Left lung (tissue), 10 donors: ENCODE results near the gene DLG2. TPM values are rescaled to one million over a fixed set of nuclear protein-coding genes. Genes with fewer than 3 reads are reported as not detected.

Source experiments
- ATAC-seq: fragments of 200-7000 bp; cut with Tn5 transposase; one replicate; pipeline ENCODE4 v1.9.1; 2020; ENCODE audit warnings: moderate library complexity
- DNase-seq, 4 donors: peaks; one replicate each; pipeline ENCODE4 v3.0.0-alpha.2; 2013 to 2020
- H3K27ac ChIP-seq, 2 donors: fragments of 200-600 bp; sonication (generic) in 1 of 2; one replicate each; pipeline versions ENCODE4 v1.5.0 to v1.8.0; 2020 to 2021
- H3K27me3 ChIP-seq, 2 donors: fragments of 200-600 bp; sonication (generic) in 1 of 2; one replicate each; pipeline versions ENCODE4 v1.5.0 to v1.8.0; 2020 to 2021
- H3K36me3 ChIP-seq, 2 donors: fragments of 200-600 bp; sonication (generic) in 1 of 2; one replicate each; pipeline versions ENCODE4 v1.5.0 to v1.8.0; 2020 to 2021
- H3K4me1 ChIP-seq, 2 donors: fragments of 200-600 bp; one replicate each; pipeline ENCODE4 v1.8.0; 2021
- H3K4me3 ChIP-seq, 2 donors: fragments of 200-600 bp; sonication (generic) in 1 of 2; one replicate each; pipeline versions ENCODE4 v1.5.0 to v1.8.0; 2020 to 2021; ENCODE audit warnings: mild to moderate bottlenecking in 1 of 2
- H3K9me3 ChIP-seq, 2 donors: fragments of 200-600 bp; sonication (generic) in 1 of 2; one replicate each; pipeline versions ENCODE4 v1.5.0 to v1.8.0; 2020 to 2021
- intact Hi-C, 2 donors: fragments of 100-400 bp; cut with DNase I; formaldehyde crosslinking; loops; one replicate each; pipeline versions ENCODE4 v1.11.2 to v1.14.2; 2022
- polyA plus RNA-seq, 6 donors: library from polyadenylated mRNA; unstranded; fragments of 120-200 nt; gene quantifications; one replicate each; pipeline ENCODE4 v1.2.1, GENCODE V29; 2013; ENCODE audit not compliant: insufficient read length in 6 of 6
- total RNA-seq, 2 donors: library from RNA; stranded (reverse); fragmentation: NEBNext Ultra II Directional; extraction: Animal tissue kit (Norgen Biotek cat#: 25700); gene quantifications; one replicate each; pipeline ENCODE4 v1.2.1, GENCODE V29; 2021
- TF ChIP-seq, protein P1 (sequence below), 2 donors: fragments of 200-600 bp; sonication (generic) in 1 of 2; IDR thresholded peaks; one replicate each; pipeline versions ENCODE4 v1.5.0 to v1.8.0; 2021; ENCODE audit warnings: antibody characterized with exemption in 2 of 2
- donor health status: DM: no; HTN: yes; CAD: no.
- donor health status: DM: no; HTN: no; CAD: no.

Gene DLG2
- total and polyA plus RNA-seq, 8 donors = 4.5 to 15.0 (median 8.6) TPM

DNA sequence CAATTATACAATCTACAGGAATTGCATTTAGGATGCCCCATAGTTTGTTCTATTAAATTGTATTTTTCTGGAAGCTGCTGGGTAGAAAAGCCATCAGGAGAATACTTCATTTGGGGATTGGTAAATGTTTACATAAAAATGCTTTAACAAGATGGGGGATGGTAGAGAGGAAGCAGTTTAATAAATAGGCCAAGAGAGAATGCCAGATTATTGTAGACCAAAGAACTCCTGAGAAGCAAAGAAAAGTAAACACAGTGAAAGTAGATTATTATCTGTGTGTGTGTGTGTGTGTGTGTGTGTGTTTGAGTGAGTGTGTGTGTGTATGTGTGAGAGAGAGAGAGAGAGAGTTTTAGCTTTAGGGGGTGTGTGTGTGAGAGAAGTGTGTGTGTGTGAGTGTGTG is 1520.6 kb downstream of the DLG2 start:
- H3K36me3 ChIP-seq = no peaks in the 10 kb centered on the region
- no peaks in the 10 kb centered on the region for H3K9me3 ChIP-seq
- no peak overlapping the region for H3K4me3 ChIP-seq
- DNase-seq = no peak
- no peaks in the 10 kb centered on the region for H3K4me1 ChIP-seq
- TF ChIP-seq, protein P1, sequence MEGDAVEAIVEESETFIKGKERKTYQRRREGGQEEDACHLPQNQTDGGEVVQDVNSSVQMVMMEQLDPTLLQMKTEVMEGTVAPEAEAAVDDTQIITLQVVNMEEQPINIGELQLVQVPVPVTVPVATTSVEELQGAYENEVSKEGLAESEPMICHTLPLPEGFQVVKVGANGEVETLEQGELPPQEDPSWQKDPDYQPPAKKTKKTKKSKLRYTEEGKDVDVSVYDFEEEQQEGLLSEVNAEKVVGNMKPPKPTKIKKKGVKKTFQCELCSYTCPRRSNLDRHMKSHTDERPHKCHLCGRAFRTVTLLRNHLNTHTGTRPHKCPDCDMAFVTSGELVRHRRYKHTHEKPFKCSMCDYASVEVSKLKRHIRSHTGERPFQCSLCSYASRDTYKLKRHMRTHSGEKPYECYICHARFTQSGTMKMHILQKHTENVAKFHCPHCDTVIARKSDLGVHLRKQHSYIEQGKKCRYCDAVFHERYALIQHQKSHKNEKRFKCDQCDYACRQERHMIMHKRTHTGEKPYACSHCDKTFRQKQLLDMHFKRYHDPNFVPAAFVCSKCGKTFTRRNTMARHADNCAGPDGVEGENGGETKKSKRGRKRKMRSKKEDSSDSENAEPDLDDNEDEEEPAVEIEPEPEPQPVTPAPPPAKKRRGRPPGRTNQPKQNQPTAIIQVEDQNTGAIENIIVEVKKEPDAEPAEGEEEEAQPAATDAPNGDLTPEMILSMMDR (IDR thresholded peaks at IDR 0.05) = no peak
- intact Hi-C loops = no loop called here
- H3K27ac ChIP-seq = no peak overlapping the region
- ATAC-seq = peak; percentile 52
- no peaks in the 10 kb centered on the region for H3K27me3 ChIP-seq

DNA sequence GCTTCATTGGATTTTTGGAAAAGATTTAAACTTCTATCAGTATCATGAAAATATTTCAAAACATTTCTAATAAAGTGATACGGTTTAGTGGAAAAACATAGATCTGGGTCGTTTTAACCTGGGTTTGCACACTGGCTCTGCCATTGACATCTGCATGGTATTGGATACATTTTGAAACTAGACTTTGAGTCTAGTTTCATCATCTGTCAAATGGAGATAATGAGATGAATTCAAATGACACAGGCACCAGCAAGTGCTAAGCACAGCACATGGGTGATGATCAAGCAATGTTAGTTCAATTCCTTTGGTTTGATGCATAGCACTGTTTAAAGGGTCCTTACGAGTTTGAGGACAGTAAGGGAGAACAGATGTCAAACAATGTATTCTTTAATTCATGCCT is 1522.0 kb downstream of the DLG2 start:
- H3K9me3 ChIP-seq = no peaks in the 10 kb centered on the region
- H3K36me3 ChIP-seq = no peaks in the 10 kb centered on the region
- intact Hi-C loops = no loop called here
- TF ChIP-seq, protein P1 (IDR thresholded peaks at IDR 0.05) = no peak
- no peaks in the 10 kb centered on the region for H3K4me1 ChIP-seq
- no peak overlapping the region for H3K4me3 ChIP-seq
- ATAC-seq (no peak), DNase-seq (no peak)
- H3K27me3 ChIP-seq = no peaks in the 10 kb centered on the region
- H3K27ac ChIP-seq = no peak overlapping the region

DNA sequence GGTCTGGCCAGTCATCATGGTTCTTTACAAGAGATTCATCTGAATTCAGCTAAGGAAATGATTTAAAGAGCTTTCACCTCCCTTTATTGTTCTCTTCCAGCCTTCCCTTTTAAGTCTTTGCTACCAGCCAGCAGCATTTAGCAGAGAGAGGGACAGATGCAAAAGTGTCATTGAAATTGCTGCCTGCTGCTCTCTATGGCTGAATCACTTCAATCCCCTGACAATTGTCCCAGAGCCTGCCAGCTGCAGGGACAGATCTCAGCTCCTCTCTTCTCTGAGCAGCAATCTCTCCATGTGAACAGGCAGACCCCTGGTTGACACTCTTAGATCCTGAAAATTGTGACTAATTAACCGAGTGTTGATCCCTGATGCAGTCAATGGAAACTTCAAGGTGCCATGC is 1524.0 kb downstream of the DLG2 start:
- ATAC-seq = no peak
- intact Hi-C loops = no loop called here
- H3K4me1 ChIP-seq = no peaks in the 10 kb centered on the region

DNA sequence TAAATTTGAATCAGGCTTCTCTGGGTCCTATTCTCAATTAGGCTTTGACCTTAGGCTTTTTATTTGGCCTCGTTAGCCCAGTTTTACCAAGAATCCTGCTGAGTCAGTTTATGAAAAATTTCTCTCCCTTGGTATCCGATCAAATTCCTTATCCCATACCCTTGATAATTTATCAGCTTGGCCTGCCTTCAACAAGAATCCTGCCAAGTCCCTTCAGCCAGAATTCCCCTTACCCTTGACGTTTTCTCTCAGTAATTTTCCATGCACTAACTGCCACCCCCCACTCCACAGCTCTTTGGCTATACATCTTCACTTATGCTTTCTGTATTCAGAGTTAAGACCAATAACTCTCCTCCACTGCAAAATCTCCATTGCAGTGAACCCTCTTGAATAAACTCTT is 1530.0 kb downstream of the DLG2 start:
- no peak overlapping the region for H3K27ac ChIP-seq
- ATAC-seq (no peak), DNase-seq (no peak)
- H3K4me1 ChIP-seq = no peaks in the 10 kb centered on the region
- no peaks in the 10 kb centered on the region for H3K36me3 ChIP-seq
- intact Hi-C loops = no loop called here
- H3K27me3 ChIP-seq = no peaks in the 10 kb centered on the region
- no peaks in the 10 kb centered on the region for H3K9me3 ChIP-seq
- H3K4me3 ChIP-seq = no peak overlapping the region
- TF ChIP-seq, protein P1 (IDR thresholded peaks at IDR 0.05) = no peak

More for the DNA sequence above, 1524.0 kb downstream of the DLG2 start:
- TF ChIP-seq, protein P1 (IDR thresholded peaks at IDR 0.05) = no peak
- DNase-seq = no peak
- Histone ChIP-seq H3K4me3 (no peak overlapping the region), H3K27me3 (no peaks in the 10 kb centered on the region), H3K36me3 (no peaks in the 10 kb centered on the region), H3K27ac (no peak overlapping the region), H3K9me3 (no peaks in the 10 kb centered on the region)

DNA sequence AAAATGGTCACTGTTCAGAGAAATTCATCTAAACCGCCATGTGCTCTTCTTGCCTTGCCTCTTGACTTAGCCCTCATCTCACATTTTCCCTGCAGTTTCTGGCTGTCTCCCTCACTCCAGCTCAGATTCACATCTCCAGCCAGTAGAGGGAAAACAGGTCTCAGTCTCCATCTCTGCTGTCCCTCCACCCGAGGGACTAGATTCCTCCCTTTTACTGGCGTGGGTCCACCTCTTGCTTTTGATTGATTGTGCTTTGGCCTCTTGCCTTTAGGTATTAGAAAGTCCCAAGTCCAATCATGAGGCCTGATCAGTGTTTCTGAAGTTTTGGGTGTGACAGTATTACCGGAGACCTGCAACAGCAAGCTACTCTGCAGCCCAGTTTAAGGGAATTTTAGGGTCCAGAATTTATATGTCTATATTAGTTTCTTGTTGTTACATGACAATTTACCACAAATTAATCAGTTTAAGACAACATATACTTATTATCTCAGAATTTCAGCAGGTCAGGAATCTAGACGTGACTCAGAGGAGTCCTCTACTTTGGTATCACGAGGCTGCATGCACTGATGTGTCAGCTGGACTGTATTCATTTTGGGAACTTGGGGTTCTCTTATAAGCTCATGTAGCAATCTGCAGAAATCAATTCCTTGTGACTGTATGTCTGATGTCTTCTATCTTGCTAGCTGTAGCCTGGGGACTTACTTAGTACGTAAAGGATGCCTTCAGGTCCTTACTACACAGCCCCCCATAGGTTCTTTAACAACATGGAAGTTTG is 1535.7 kb downstream of the DLG2 start:
- DNase-seq (no peak), ATAC-seq (no peak)
- Histone ChIP-seq H3K4me3 (no peak overlapping the region), H3K36me3 (no peaks in the 10 kb centered on the region), H3K27ac (no peak overlapping the region), H3K9me3 (no peaks in the 10 kb centered on the region), H3K27me3 (no peaks in the 10 kb centered on the region), H3K4me1 (no peaks in the 10 kb centered on the region)
- TF ChIP-seq, protein P1 (IDR thresholded peaks at IDR 0.05) = no peak
- intact Hi-C loops = no loop called here
